ENCODE measurements around the gene EXOC6B.
"Not testable (repeated sequence)": the region's sequence is repeated elsewhere in the genome, so short reads cannot be mapped to it uniquely, and the experiment has no call there.

The EXOC6B gene

GRCh38 chr2:72421771-72422379 is 404.0 kb downstream of the EXOC6B start:
- not testable (repeated sequence) for DNase-seq

- no peak for DNase-seq
Measured at GRCh38 chr2:72415781-72416475, 409.9 kb downstream of the EXOC6B start.

GRCh38 chr2:72415241-72415661 is 410.6 kb downstream of the EXOC6B start:
- no peak for DNase-seq

DNA sequence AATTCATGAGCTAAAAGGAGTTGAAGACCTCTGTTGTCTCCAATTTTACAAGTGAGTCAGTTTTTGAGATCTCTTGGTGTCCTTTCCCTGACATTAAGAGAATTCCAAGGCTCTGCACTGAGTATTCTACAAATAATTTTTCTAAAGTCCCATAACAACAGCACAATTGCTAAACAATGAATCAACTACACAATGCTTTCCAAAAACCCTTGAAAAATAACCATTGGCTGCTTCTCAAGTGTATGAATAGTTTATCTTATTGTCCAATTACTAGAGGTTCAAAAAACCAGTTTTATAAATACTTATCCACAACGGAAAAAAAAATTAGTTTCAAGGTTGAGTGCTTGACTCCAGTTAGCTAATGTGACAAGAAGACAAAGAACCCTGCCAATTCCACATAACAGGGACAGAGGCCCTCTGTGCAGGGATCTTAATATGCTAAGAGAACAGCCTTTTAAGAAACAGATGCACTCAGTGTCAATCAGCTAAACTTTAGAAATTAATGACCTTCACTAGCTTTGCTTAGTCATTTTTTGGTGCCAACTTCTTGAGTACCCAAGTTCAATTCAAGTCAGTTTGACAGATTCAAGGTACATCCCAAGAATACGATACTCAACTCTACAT is 411.6 kb downstream of the EXOC6B start:
- no peak for DNase-seq

- DNase-seq, result no peak
Measured at GRCh38 chr2:72413716-72414115, 412.1 kb downstream of the EXOC6B start.

DNA sequence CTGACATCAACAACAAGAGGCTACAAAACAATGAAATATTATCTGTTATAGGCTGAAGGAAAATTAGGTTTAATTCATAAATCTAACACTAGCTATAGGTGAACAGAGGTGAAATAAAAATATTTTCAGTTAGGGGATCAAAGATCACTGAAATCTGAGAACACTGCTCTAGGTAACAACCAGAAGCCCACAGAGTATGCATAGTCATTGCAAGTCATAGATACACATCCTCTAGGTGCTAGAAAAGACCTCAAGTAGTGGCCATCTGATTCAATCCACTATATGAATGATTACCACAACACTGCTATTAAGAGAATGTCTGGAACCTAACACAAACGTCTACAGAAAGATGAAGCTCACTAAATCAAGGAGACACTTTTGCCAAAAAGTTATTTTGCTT is 413.6 kb downstream of the EXOC6B start:
- no peak for DNase-seq

DNA sequence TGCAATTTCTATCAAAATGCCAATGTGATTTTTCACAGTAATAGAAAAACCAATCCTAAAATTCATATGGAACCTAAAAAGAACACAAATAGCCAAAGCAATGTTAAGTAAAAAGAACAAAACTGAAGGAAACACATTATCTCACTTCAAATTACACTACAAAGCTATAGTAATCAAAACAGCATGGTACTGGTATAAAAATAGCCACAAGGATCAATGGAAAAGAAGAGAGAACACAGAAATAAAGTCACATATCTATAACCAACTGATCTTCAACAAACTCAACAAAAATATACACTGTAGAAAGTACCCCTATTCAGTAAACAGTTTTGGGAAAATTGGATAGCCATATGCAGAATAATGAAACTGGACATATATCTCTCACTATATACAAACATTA is 426.0 kb downstream of the EXOC6B start:
- no peak for DNase-seq

GRCh38 chr2:72395096-72395495 is 430.7 kb downstream of the EXOC6B start:
- no peak for DNase-seq

GRCh38 chr2:72394541-72395070 is 431.2 kb downstream of the EXOC6B start:
- DNase-seq, result peak; percentile 30

- no peak for DNase-seq
Measured at GRCh38 chr2:72389447-72389846, 436.4 kb downstream of the EXOC6B start.

- no peak for DNase-seq
Measured at GRCh38 chr2:72388263-72388662, 437.6 kb downstream of the EXOC6B start.

GRCh38 chr2:72386288-72386687 is 439.5 kb downstream of the EXOC6B start:
- DNase-seq, result no peak

DNA sequence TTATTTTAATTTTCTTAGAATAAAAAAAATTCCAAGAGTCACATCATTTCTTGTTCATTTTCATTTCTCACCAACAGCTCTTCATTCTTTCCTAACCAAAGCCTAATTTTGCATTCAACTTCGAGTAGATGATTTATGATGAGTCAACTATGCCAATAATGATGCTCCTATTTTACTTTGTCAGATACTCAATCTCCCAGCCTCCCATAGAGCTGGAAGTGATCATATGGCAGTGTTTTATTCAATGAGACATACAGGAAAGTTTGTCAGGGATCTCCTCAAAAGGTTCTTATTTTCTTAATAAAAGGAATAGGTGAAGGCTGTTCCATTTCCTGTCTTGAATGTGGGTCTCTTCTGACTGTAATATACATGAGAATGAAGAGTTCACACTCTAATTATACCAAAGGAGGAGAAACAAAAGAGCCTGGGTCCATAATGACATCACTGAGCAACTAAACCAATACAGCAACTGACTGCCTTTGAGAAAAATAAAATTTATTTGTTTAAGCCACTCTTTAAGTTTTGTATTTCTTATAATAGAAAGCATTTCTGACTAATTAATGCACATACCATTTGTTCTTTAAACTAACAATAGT is 447.0 kb downstream of the EXOC6B start:
- peak; percentile 72 for DNase-seq

DNA sequence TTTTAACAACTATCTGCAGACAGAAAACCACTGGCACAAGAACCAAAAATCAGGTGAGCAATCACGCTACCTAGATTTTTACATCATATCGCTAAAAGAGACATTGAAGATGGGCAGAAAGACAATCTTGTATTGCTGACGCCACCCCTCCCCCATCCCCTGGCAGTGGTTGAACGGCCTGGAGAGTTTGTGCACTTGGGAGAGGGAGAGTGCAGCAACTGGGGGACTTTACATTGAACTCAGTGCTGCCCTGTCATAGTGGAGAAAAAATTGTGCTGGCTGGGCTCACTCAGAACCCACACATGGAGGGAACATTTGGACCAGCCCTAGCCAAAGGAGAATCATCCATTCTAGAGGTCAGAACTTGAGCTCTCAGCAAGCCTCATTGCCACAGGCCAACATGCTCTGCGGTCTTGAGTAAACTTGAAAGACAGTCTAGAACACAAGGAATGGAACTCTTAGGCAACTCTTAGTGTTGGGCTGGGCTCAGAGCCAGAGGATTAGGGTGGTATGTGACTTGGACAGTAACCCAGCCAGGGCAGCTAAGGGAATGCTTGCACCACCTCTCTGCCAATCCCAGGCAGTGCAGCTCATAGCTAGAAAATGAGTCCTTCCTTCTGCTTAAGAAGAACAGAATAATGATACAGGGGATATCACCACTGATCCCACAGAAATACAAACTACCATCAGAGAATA is 458.2 kb downstream of the EXOC6B start:
- DNase-seq, result no peak

DNA sequence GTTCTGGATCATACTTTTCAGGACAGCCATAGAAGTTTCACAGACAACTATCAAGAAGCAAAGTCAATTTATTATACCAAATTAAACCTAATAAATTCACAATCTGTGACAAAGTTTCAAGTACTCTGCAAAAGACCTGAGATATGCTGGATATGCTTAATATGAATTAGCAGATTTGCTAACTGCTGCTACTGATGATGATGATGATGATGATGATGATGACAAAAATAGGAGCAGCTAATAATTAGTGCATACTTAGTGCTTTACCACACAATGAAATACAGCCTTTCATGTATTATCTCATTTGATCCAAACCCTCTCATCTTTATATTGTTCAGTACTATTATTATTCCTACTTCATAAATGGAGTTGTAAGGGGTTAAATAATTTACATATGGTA is 462.4 kb downstream of the EXOC6B start:
- no peak for DNase-seq

DNA sequence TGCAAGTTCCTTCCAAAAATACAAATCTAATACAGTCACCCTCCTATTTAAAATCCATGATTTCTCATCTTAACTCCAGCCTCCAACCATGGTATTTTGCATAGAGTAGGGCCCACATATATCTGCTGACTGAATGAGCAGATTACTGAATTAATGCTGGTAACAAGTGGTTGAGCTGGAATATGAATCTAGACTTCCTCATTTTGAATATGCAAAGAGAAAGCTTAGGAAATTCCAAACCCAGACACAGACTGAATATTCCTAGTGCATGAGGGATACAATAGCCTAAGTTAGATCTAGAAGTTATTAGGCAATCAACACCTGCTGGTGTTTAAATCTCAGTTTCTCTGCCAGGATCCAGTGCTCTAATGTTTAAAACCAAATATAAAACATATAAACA is 463.1 kb downstream of the EXOC6B start:
- no peak for DNase-seq

- DNase-seq, result no peak
Measured at GRCh38 chr2:72361521-72361920, 464.3 kb downstream of the EXOC6B start.

DNA sequence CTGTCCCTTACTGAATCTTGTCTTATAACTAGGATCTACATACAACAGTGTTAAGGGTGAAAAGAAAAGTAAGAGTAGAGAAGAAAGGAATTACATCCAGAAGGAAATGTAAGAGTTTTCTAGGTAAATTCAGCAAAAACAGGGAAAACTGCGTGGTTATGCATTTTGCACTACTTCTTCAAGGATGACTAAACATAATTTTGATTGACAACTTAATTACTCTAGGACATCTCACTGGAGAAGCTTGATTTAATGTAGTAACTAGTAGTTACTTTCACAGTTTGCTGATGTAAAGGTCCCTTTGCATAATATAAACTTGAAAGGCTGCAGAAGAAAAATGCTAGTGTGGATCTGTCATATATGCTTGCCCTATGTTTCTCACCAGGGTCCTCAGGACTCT is 464.8 kb downstream of the EXOC6B start:
- no peak for DNase-seq

DNA sequence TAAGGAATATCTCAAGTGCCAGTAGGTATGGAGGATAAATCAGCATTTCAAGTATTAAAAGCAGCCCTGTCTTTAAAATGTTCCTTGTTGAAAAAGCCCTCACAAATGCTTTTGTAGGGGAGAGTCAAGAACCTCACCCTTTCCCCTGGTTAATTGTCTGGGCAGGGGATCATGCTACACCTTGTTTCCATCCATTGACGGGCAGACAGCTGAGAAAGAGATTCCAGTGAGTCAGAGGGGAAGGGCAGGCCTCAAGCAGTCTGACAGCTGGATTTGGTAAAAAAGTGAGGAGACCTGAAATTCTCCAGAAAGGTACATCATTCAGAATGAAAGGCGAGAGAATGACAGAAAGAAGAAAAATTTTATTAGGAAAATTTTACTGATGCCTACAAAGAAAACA is 475.0 kb downstream of the EXOC6B start:
- no peak for DNase-seq

GRCh38 chr2:72349016-72349415 is 476.8 kb downstream of the EXOC6B start:
- no peak for DNase-seq

- no peak for DNase-seq
Measured at GRCh38 chr2:72347081-72347480, 478.8 kb downstream of the EXOC6B start.

DNA sequence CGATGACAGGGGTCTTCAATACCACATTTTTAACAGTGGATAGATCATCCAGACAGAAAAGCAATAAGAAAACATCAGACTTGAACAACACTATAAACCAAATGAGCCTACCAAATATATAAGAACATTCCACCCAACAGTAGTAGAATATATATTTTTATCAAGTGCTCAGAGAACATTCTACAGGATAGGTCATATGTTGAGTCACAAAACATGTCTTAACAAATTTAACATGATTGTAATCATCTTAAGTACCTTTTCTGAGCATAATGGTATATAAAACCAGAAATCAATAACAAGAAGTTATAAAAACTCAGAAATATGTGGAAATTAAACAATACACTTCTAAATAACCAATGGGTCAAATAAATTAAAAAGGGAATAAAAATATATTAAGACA is 484.2 kb downstream of the EXOC6B start:
- DNase-seq, result no peak

- DNase-seq, result no peak
Measured at GRCh38 chr2:72340665-72341064, 485.2 kb downstream of the EXOC6B start.

Data from NCI-H146 (cell line).